ENCODE measurements around the gene TMEM9.

- TF ChIP-seq EGR1 (IDR thresholded peaks at IDR 0.05) (no peak), USF1 (IDR thresholded peaks at IDR 0.05) (no peak), ZBTB7A (IDR thresholded peaks at IDR 0.05; ENCODE audit: low read depth) (no peak), TEAD4 (IDR thresholded peaks at IDR 0.05) (no peak), TAF1 (IDR thresholded peaks at IDR 0.05; ENCODE audit: low read depth) (no peak), YY1 (IDR thresholded peaks at IDR 0.05; ENCODE audit: low read depth) (no peak), CREB1 (IDR thresholded peaks at IDR 0.05; ENCODE audit: low read depth) (no peak), EP300 (IDR thresholded peaks at IDR 0.05; ENCODE audit: borderline replicate concordance) (no peak), MAX (IDR thresholded peaks at IDR 0.05) (no peak), REST (IDR thresholded peaks at IDR 0.05; ENCODE audit: low read depth) (no peak), NFIC (IDR thresholded peaks at IDR 0.05) (no peak), RAD21 (IDR thresholded peaks at IDR 0.05; ENCODE audit: low read depth) (no peak)
Observed at GRCh38 chr1:201111156-201111555, 43.1 kb downstream of the TMEM9 start.

All from Ishikawa (cell line).